Measurements from ENCODE around the gene ADD3. TPM values are rescaled to one million over a fixed set of nuclear protein-coding genes. Genes with fewer than 3 reads are reported as not detected.

The ADD3 gene
- total and polyA plus RNA-seq, 10 of the 15 experiments (the other 5 are each of a cell fraction or from before 2014, with no cell fraction given) = 27.3 to 129 (median 67.8) TPM

DNA sequence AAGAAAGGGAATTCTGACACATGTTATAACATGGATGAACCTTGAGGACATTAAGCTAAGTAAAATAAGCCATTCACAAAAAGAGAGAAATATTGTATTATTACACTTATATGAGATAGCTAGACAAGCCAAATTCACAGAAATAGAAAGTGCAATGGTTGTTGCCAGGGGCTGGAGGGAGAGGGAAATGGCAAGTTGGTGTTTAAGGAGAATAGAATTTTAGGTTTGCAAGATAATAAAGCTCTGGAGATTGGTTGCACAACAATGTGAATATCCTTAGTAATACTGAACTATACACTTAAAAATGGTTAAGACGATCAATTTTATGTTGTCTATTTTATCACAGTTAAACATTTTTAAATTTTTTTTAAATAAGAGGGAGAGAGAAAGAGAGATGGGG lies 25.0 kb upstream of the ADD3 start:
- TF ChIP-seq USF2 (IDR thresholded peaks at IDR 0.05; ENCODE audit: borderline replicate concordance, low read depth, low read length) (no peak), IRF4 (IDR thresholded peaks at IDR 0.05; ENCODE audit: low read depth, low read length) (no peak)
- TF ChIP-seq, protein P1, sequence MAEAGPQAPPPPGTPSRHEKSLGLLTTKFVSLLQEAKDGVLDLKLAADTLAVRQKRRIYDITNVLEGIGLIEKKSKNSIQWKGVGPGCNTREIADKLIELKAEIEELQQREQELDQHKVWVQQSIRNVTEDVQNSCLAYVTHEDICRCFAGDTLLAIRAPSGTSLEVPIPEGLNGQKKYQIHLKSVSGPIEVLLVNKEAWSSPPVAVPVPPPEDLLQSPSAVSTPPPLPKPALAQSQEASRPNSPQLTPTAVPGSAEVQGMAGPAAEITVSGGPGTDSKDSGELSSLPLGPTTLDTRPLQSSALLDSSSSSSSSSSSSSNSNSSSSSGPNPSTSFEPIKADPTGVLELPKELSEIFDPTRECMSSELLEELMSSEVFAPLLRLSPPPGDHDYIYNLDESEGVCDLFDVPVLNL (IDR thresholded peaks at IDR 0.05; ENCODE audit: low read depth, low read length) = no peak
- WGBS (ENCODE audit: insufficient coverage, insufficient replicate concordance, low lambda C conversion rate, missing lambda C conversion rate) = 88% methylated on average over 1 of the region's 1 CpG
- CTCF ChIA-PET = interaction anchor here (0.7 to 7.6 kb wide), 6 partner anchors 9 to 63 kb away, joined by 3 to 97 read pairs (median 3); no protein-coding TSS in a partner anchor

DNA sequence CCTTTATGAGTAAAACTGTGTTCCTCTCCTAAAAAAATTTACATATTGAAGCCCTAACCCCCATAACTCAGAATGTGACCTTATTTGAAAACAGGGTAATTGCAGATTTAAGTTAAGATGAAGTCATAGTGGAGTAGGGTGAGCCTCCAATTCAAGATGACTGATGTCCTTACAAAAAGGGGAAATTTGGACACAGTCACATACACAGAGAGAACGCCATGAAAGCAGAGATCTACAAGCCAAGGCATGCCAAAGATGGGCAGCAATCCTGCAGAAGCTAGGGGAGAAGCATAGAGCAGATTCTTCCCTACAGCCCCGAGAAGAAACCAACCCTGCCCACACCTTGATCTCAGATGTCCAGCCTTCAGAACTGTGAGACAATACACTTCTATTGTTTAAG lies 23.8 kb upstream of the ADD3 start:
- no TSS peak for BruUV-seq (replicated peaks)
- intact Hi-C loops (cut with micrococcal nuclease; ENCODE audit: unreplicated experiment) = no loop called here
- POLR2A ChIA-PET = interaction anchor here (0.6 kb wide), 1 partner anchor 128 kb away, joined by 3 read pairs; no protein-coding TSS in a partner anchor
- Histone ChIP-seq H3K79me2 (ENCODE audit: control insufficient read depth, insufficient read depth, low read length) (no peaks in the 10 kb centered on the region), H3K36me3 (ENCODE audit: control insufficient read depth in 2 of 2, insufficient read depth in 2 of 2, low read length in 1 of 2) (no peaks in the 10 kb centered on the region), H3K9ac (ENCODE audit: control insufficient read depth, insufficient read depth, low read length) (no peak overlapping the region), H3K27ac (ENCODE audit: control insufficient read depth, insufficient read depth) (no peak overlapping the region), H3K27me3 (replicated peaks in 1 of 2; ENCODE audit: control insufficient read depth in 2 of 2, insufficient read depth in 2 of 2, low read length in 1 of 2) (no peaks in the 10 kb centered on the region), H4K20me1 (ENCODE audit: control insufficient read depth, insufficient read depth) (no peaks in the 10 kb centered on the region), H3K4me3 (no peak overlapping the region), H3K4me2 (ENCODE audit: control insufficient read depth, insufficient read depth) (no peak overlapping the region), H2AFZ (ENCODE audit: control insufficient read depth, low read depth, low read length) (no peak overlapping the region), H3K9me3 (replicated peaks; ENCODE audit: control insufficient read depth, insufficient read depth, low read length) (peaks cover 4% of the 10 kb centered on the region; the same call in 2 of the 3 replicates), H3K4me1 (ENCODE audit: control insufficient read depth, insufficient read depth, low read length) (no peaks in the 10 kb centered on the region)
- FAIRE-seq (no peak), ATAC-seq (no peak; the same call in 2 of the 3 replicates), DNase-seq (ENCODE audit: low read depth, low spot score) (no peak)
- SMC1A ChIA-PET (ENCODE audit: uncharacterized antibody, unreplicated experiment) = interaction anchor here (0.7 kb wide), 1 partner anchor 65 kb away, joined by 3 read pairs; no protein-coding TSS in a partner anchor
- RAD21 ChIA-PET (ENCODE audit: unreplicated experiment) = interaction anchor here (0.6 kb wide), 1 partner anchor 26 kb away, joined by 3 read pairs; no protein-coding TSS in a partner anchor
- CTCF ChIA-PET = interaction anchor here (1.0 to 1.3 kb wide), 2 partner anchors 8 to 100 kb away, joined by 3 read pairs; no protein-coding TSS in a partner anchor
- WGBS (ENCODE audit: insufficient coverage, insufficient replicate concordance, low lambda C conversion rate, missing lambda C conversion rate) = 14% methylated on average over 2 of the region's 2 CpGs
- in situ Hi-C loops (cut with MboI) = no loop called here
- TF ChIP-seq TBL1XR1 (IDR thresholded peaks at IDR 0.05; ENCODE audit: low read depth, low read length) = no peak
- no peak for TF ChIP-seq MEF2A (IDR thresholded peaks at IDR 0.05; ENCODE audit: insufficient read depth, low read depth, low read length)
- TF ChIP-seq FOXM1 (IDR thresholded peaks at IDR 0.05; ENCODE audit: low read depth, low read length) = no peak
- no peak for TF ChIP-seq MAX (IDR thresholded peaks at IDR 0.05; ENCODE audit: low read depth, low read length)
- no peak for TF ChIP-seq ZBTB33 (IDR thresholded peaks at IDR 0.05)

More for the DNA sequence above, 25.0 kb upstream of the ADD3 start:
- FAIRE-seq (no peak), ATAC-seq (no peak), DNase-seq (ENCODE audit: low read depth, low spot score) (no peak)
- H3K9ac ChIP-seq (ENCODE audit: control insufficient read depth, insufficient read depth, low read length) = no peak overlapping the region
- intact Hi-C loops (cut with micrococcal nuclease; ENCODE audit: unreplicated experiment) = no loop called here
- H3K27me3 ChIP-seq (replicated peaks in 1 of 2; ENCODE audit: control insufficient read depth in 2 of 2, insufficient read depth in 2 of 2, low read length in 1 of 2) = no peaks in the 10 kb centered on the region
- no peak overlapping the region for H3K4me2 ChIP-seq (ENCODE audit: control insufficient read depth, insufficient read depth)
- H3K36me3 ChIP-seq (ENCODE audit: control insufficient read depth in 2 of 2, insufficient read depth in 2 of 2, low read length in 1 of 2) = no peaks in the 10 kb centered on the region
- no peaks in the 10 kb centered on the region for H4K20me1 ChIP-seq (ENCODE audit: control insufficient read depth, insufficient read depth)
- BruUV-seq (replicated peaks) = no TSS peak
- SMC1A ChIA-PET (ENCODE audit: uncharacterized antibody, unreplicated experiment) = interaction anchor here (0.6 to 7.8 kb wide), 10 partner anchors 9 to 100 kb away, joined by 3 to 47 read pairs (median 4); no protein-coding TSS in a partner anchor
- no peaks in the 10 kb centered on the region for H3K4me1 ChIP-seq (ENCODE audit: control insufficient read depth, insufficient read depth, low read length)
- H3K4me3 ChIP-seq = no peak overlapping the region
- POLR2A ChIA-PET = no interaction called here
- H3K27ac ChIP-seq (ENCODE audit: control insufficient read depth, insufficient read depth) = no peak overlapping the region
- RAD21 ChIA-PET (ENCODE audit: unreplicated experiment) = interaction anchor here (1.1 to 3.5 kb wide), 3 partner anchors 9 to 99 kb away, joined by 4 to 13 read pairs (median 5); partner anchors contain the start of gene ADD3
- peaks cover 4% of the 10 kb centered on the region; the same call in 2 of the 3 replicates for H3K9me3 ChIP-seq (replicated peaks; ENCODE audit: control insufficient read depth, insufficient read depth, low read length)
- H3K79me2 ChIP-seq (ENCODE audit: control insufficient read depth, insufficient read depth, low read length) = no peaks in the 10 kb centered on the region
- no peak overlapping the region for H2AFZ ChIP-seq (ENCODE audit: control insufficient read depth, low read depth, low read length)
- in situ Hi-C loops (cut with MboI) = no loop called here

Measured in GM12878 (cell line).